Measurements from ENCODE around the gene PCDHB5. TPM values are rescaled to one million over a fixed set of nuclear protein-coding genes. Genes with fewer than 3 reads are reported as not detected.
"Not testable (repeated sequence)": the region's sequence is repeated elsewhere in the genome, so short reads cannot be mapped to it uniquely, and the experiment has no call there.

The PCDHB5 gene
- total and polyA plus RNA-seq, 4 donors: 0.65 to 8.1 (median 3.3) TPM

GRCh38 chr5:141127305-141127704, 7.7 kb upstream of the PCDHB5 start:
- H3K9ac ChIP-seq (ENCODE audit: insufficient read depth in 1 of 2, low read length in 2 of 2): no peak overlapping the region
- TF ChIP-seq CTCF (IDR thresholded peaks at IDR 0.05; ENCODE audit: control extremely low read depth, extremely low read depth): no peak
- 91% methylated on average over 1 of the region's 1 CpG for WGBS, 2 donors
- no peaks in the 10 kb centered on the region for H3K36me3 ChIP-seq (ENCODE audit: control insufficient read depth in 4 of 4, insufficient read depth in 4 of 4, low read length in 4 of 4)
- no peak overlapping the region for H3K4me3 ChIP-seq
- H3K27ac ChIP-seq (ENCODE audit: low read depth in 1 of 2, low read length in 1 of 2): no peak overlapping the region
- ATAC-seq (ENCODE audit: insufficient read depth, low FRiP score) (no peak), DNase-seq (no peak)
- no peaks in the 10 kb centered on the region for H3K27me3 ChIP-seq (ENCODE audit: control insufficient read depth in 3 of 3, insufficient read depth in 3 of 3, low read length in 2 of 3)
- H3K9me3 ChIP-seq (ENCODE audit: control insufficient read depth in 4 of 4, insufficient read depth in 3 of 4, low read length in 3 of 4): peaks cover 0 to 16% (median 6%) of the 10 kb centered on the region in 4 donors
- no peaks in the 10 kb centered on the region for H3K4me1 ChIP-seq (ENCODE audit: control insufficient read depth in 5 of 5, insufficient read depth in 5 of 5, low read length in 5 of 5)

GRCh38 chr5:141135718-141136266, 786 bp downstream of the PCDHB5 start:
- DNase-seq: peak in 1 of 3 donors; percentile 19
- H3K9ac ChIP-seq (ENCODE audit: insufficient read depth in 1 of 2, low read length in 2 of 2): peak overlapping the region in 1 of 2 donors; percentile 42

GRCh38 chr5:141137346-141137745, 2.3 kb downstream of the PCDHB5 start:
- H3K9me3 ChIP-seq (ENCODE audit: control insufficient read depth in 4 of 4, insufficient read depth in 3 of 4, low read length in 3 of 4): peaks cover 5 to 26% (median 12%) of the 10 kb centered on the region in 4 donors
- not testable (repeated sequence) for H3K4me1 ChIP-seq (ENCODE audit: control insufficient read depth in 5 of 5, insufficient read depth in 5 of 5, low read length in 5 of 5); H3K4me3 ChIP-seq; H3K36me3 ChIP-seq (ENCODE audit: control insufficient read depth in 4 of 4, insufficient read depth in 4 of 4, low read length in 4 of 4); DNase-seq; H3K27ac ChIP-seq (ENCODE audit: low read depth in 1 of 2, low read length in 1 of 2); ATAC-seq (ENCODE audit: insufficient read depth, low FRiP score); H3K9ac ChIP-seq (ENCODE audit: insufficient read depth in 1 of 2, low read length in 2 of 2); H3K27me3 ChIP-seq (ENCODE audit: control insufficient read depth in 3 of 3, insufficient read depth in 3 of 3, low read length in 2 of 3)
- WGBS, 2 donors: 43 to 46% methylated on average over 30 to 34 of the region's 34 CpGs

More at GRCh38 chr5:141135718-141136266, 786 bp downstream of the PCDHB5 start:
- ATAC-seq (ENCODE audit: insufficient read depth, low FRiP score): no peak
- no peak for TF ChIP-seq CTCF (IDR thresholded peaks at IDR 0.05; ENCODE audit: control extremely low read depth, extremely low read depth)
- H3K27me3 ChIP-seq (ENCODE audit: control insufficient read depth in 3 of 3, insufficient read depth in 3 of 3, low read length in 2 of 3): no peaks in the 10 kb centered on the region
- H3K9me3 ChIP-seq (ENCODE audit: control insufficient read depth in 4 of 4, insufficient read depth in 3 of 4, low read length in 3 of 4): peaks cover 5 to 26% (median 12%) of the 10 kb centered on the region in 4 donors
- no peaks in the 10 kb centered on the region for H3K36me3 ChIP-seq (ENCODE audit: control insufficient read depth in 4 of 4, insufficient read depth in 4 of 4, low read length in 4 of 4)
- no peaks in the 10 kb centered on the region for H3K4me1 ChIP-seq (ENCODE audit: control insufficient read depth in 5 of 5, insufficient read depth in 5 of 5, low read length in 5 of 5)
- 40 to 44% methylated on average over 19 of the region's 19 CpGs for whole genome bisulfite sequencing, 2 donors
- H3K27ac ChIP-seq (ENCODE audit: low read depth in 1 of 2, low read length in 1 of 2): no peak overlapping the region
- no peak overlapping the region for H3K4me3 ChIP-seq

GRCh38 chr5:141149812-141150211, 14.8 kb downstream of the PCDHB5 start, which contains the start of gene PCDHB6:
PCDHB6 (plus strand) TSS chr5:141150057; CDS start chr5:141150258, 201 bp downstream.
- 12 to 16% methylated on average over 18 of the region's 18 CpGs for WGBS, 2 donors
- Histone ChIP-seq H3K4me3 (no peak within 1 kb of the TSS), H3K9me3 (ENCODE audit: control insufficient read depth in 4 of 4, insufficient read depth in 3 of 4, low read length in 3 of 4) (peaks cover 3 to 28% (median 9%) of the 10 kb centered on the region in 4 donors), H3K9ac (ENCODE audit: insufficient read depth in 1 of 2, low read length in 2 of 2) (no peak within 1 kb of the TSS), H3K4me1 (ENCODE audit: control insufficient read depth in 5 of 5, insufficient read depth in 5 of 5, low read length in 5 of 5) (no peaks in the 10 kb centered on the region), H3K36me3 (ENCODE audit: control insufficient read depth in 4 of 4, insufficient read depth in 4 of 4, low read length in 4 of 4) (no peaks in the 10 kb centered on the region), H3K27me3 (ENCODE audit: control insufficient read depth in 3 of 3, insufficient read depth in 3 of 3, low read length in 2 of 3) (peaks cover 0 to 2% (median 0%) of the 10 kb centered on the region in 3 donors), H3K27ac (ENCODE audit: low read depth in 1 of 2, low read length in 1 of 2) (no peak within 1 kb of the TSS)
- no peak for ATAC-seq (ENCODE audit: insufficient read depth, low FRiP score)
- TF ChIP-seq CTCF (IDR thresholded peaks at IDR 0.05; ENCODE audit: control extremely low read depth, extremely low read depth): no peak
- DNase-seq: peak in 2 of 3 donors; percentile 45 to 46

All from lung (tissue), 12 donors.